Liver (tissue), 9 donors: ENCODE measurements around the gene C14orf180. TPM values are rescaled to one million over a fixed set of nuclear protein-coding genes. Genes with fewer than 3 reads are reported as not detected.

ENCODE experiments used
- DNase-seq: peaks from one replicate; pipeline ENCODE4 v3.0.0-alpha.2; 2017; ENCODE audit warnings: low spot score
- H3K27ac ChIP-seq, 2 donors: one replicate each; pipeline ENCODE4 v1.7.0; 2013; ENCODE audit warnings: inconsistent platforms in 2 of 2, low read length in 2 of 2, control low read depth in 1 of 2, low read depth in 1 of 2, mild to moderate bottlenecking in 1 of 2
- H3K27me3 ChIP-seq, 4 donors: one replicate each; pipeline versions ENCODE4 v1.6.1 to v1.7.0; 2013; ENCODE audit warnings: low read length in 3 of 4, inconsistent platforms in 1 of 4, mild to moderate bottlenecking in 1 of 4, moderate library complexity in 1 of 4; ENCODE audit not compliant: control insufficient read depth in 4 of 4, insufficient read depth in 4 of 4
- H3K36me3 ChIP-seq, 4 donors: one replicate each; pipeline versions ENCODE4 v1.6.1 to v1.7.0; 2013; ENCODE audit warnings: low read length in 3 of 4, mild to moderate bottlenecking in 3 of 4, low read depth in 1 of 4, moderate library complexity in 1 of 4; ENCODE audit not compliant: control insufficient read depth in 4 of 4, insufficient read depth in 3 of 4
- H3K4me1 ChIP-seq, 4 donors: one replicate each; pipeline versions ENCODE4 v1.6.1 to v1.7.0; 2013; ENCODE audit warnings: low read length in 3 of 4, mild to moderate bottlenecking in 3 of 4, moderate library complexity in 1 of 4; ENCODE audit not compliant: control insufficient read depth in 4 of 4, insufficient read depth in 4 of 4
- H3K4me3 ChIP-seq, 3 donors: one replicate each; pipeline versions ENCODE4 v1.6.1 to v1.7.0; 2013; ENCODE audit warnings: low read length in 3 of 3, control low read depth in 1 of 3, low read depth in 1 of 3, mild to moderate bottlenecking in 1 of 3
- H3K9ac ChIP-seq, 2 donors: one replicate each; pipeline ENCODE4 v1.7.0; 2013; ENCODE audit warnings: low read length in 2 of 2, mild to moderate bottlenecking in 2 of 2, moderate library complexity in 2 of 2, control low read depth in 1 of 2, low read depth in 1 of 2
- H3K9me3 ChIP-seq, 4 donors: one replicate each; pipeline versions ENCODE4 v1.6.1 to v1.7.0; 2013; ENCODE audit warnings: low read length in 3 of 4; ENCODE audit not compliant: control insufficient read depth in 4 of 4
- CTCF ChIP-seq: fragments of 150-350 bp; IDR thresholded peaks from 2 replicates; pipeline ENCODE4 v1.5.1; 2017; ENCODE audit warnings: improper control_type of control experiment, low read depth, low read length; ENCODE audit not compliant: missing input control
- EGR1 ChIP-seq, 2 donors: IDR thresholded peaks; 2 replicates each; pipeline ENCODE4 v1.6.1; 2016 to 2018; ENCODE audit warnings: antibody characterized with exemption in 2 of 2, low read depth in 2 of 2
- FOXA1 ChIP-seq: IDR thresholded peaks from 2 replicates; pipeline ENCODE4 v1.6.1; 2016; ENCODE audit warnings: antibody characterized with exemption
- FOXA2 ChIP-seq: IDR thresholded peaks from 2 replicates; pipeline ENCODE4 v1.6.1; 2016; ENCODE audit warnings: antibody characterized with exemption
- HNF4A ChIP-seq, 2 donors: conservative IDR thresholded peaks; 2 replicates each; pipeline ENCODE4 v1.6.1; 2016; ENCODE audit warnings: antibody characterized with exemption in 2 of 2, mild to moderate bottlenecking in 2 of 2
- JUND ChIP-seq, 2 donors: IDR thresholded peaks; 2 replicates each; pipeline ENCODE4 v1.6.1; 2016; ENCODE audit warnings: antibody characterized with exemption in 2 of 2
- MAX ChIP-seq: IDR thresholded peaks from 2 replicates; pipeline ENCODE4 v1.6.1; 2016; ENCODE audit warnings: antibody characterized with exemption
- NR2F2 ChIP-seq: IDR thresholded peaks from 2 replicates; pipeline ENCODE4 v1.6.1; 2016; ENCODE audit warnings: antibody characterized with exemption
- RAD21 ChIP-seq, 2 donors: IDR thresholded peaks; 2 replicates each; pipeline ENCODE4 v1.6.1; 2016; ENCODE audit warnings: antibody characterized with exemption in 2 of 2, mild to moderate bottlenecking in 2 of 2
- RXRA ChIP-seq, 2 donors: IDR thresholded peaks; 2 replicates each; pipeline ENCODE4 v1.6.1; 2017 to 2018; ENCODE audit warnings: antibody characterized with exemption in 2 of 2, mild to moderate bottlenecking in 1 of 2
- SP1 ChIP-seq: IDR thresholded peaks from 2 replicates; pipeline ENCODE4 v1.6.1; 2018; ENCODE audit warnings: antibody characterized with exemption, mild to moderate bottlenecking
- YY1 ChIP-seq: IDR thresholded peaks from 2 replicates; pipeline ENCODE4 v1.6.1; 2016; ENCODE audit warnings: antibody characterized with exemption, mild to moderate bottlenecking
- ZBTB33 ChIP-seq: IDR thresholded peaks from 2 replicates; pipeline ENCODE4 v1.6.1; 2016; ENCODE audit warnings: antibody characterized with exemption
- WGBS: extraction: QIAGEN DNeasy Blood & Tissue Kit; methylation state at CpG from one replicate; pipeline ENCODE4 v1.1.7; 2013; 5-methylcytosine and 5-hydroxymethylcytosine counted together
- polyA plus RNA-seq, 2 donors: library from polyadenylated mRNA; stranded (reverse) in 1 of 2; unstranded in 1 of 2; fragments of 200-250 nt in 1 of 2; fragments of >200 nt in 1 of 2; fragmentation: Nextera tagmentation in 1 of 2; extraction: Ambion mirVana in 1 of 2; gene quantifications; one replicate each; pipeline versions ENCODE4 v1.2.1 to v1.2.3, GENCODE V29; 2013 to 2015
- total RNA-seq, 2 donors: library from RNA; depleted of rRNA; stranded (reverse); fragments of >200 nt; gene quantifications; one replicate each; pipeline ENCODE4 v1.2.3, GENCODE V29; 2014
- donor health status: healthy.
- donor health status: healthy.
- donor health status: healthy.
- donor health status: healthy.
- donor health status: healthy.

Gene C14orf180
- total and polyA plus RNA-seq, 4 donors = 0.09 to 4.0 (median 2.9) TPM

GRCh38 chr14:104552738-104553125 lies 26.8 kb upstream of the C14orf180 start:
- H3K4me1 ChIP-seq = no peaks in the 10 kb centered on the region
- no peak overlapping the region for H3K4me3 ChIP-seq
- 76% methylated on average over 9 of the region's 9 CpGs for WGBS
- H3K27ac ChIP-seq = no peak overlapping the region
- H3K27me3 ChIP-seq = peaks cover 0 to 9% (median 5%) of the 10 kb centered on the region in 4 donors
- DNase-seq = no peak
- H3K9me3 ChIP-seq = no peaks in the 10 kb centered on the region
- H3K36me3 ChIP-seq = no peaks in the 10 kb centered on the region
- TF ChIP-seq FOXA1 (no peak), ZBTB33 (no peak), MAX (no peak), EGR1 (IDR thresholded peaks at IDR 0.05; ENCODE audit: low read depth in 2 of 2) (no peak), JUND (IDR thresholded peaks at IDR 0.05) (no peak), NR2F2 (no peak), HNF4A (conservative IDR thresholded peaks at IDR 0.05) (no peak), CTCF (no peak), FOXA2 (no peak), RAD21 (IDR thresholded peaks at IDR 0.05) (no peak), YY1 (no peak), SP1 (no peak)
- no peak overlapping the region for H3K9ac ChIP-seq

GRCh38 chr14:104553166-104554087 lies 26.1 kb upstream of the C14orf180 start:
- H3K27me3 ChIP-seq = peaks cover 0 to 9% (median 5%) of the 10 kb centered on the region in 4 donors
- H3K27ac ChIP-seq = no peak overlapping the region
- no peak overlapping the region for H3K9ac ChIP-seq
- no peak for TF ChIP-seq RAD21 (IDR thresholded peaks at IDR 0.05)
- no peaks in the 10 kb centered on the region for H3K36me3 ChIP-seq
- 77% methylated on average over 30 of the region's 30 CpGs for WGBS
- H3K4me3 ChIP-seq = no peak overlapping the region
- DNase-seq = no peak
- no peaks in the 10 kb centered on the region for H3K9me3 ChIP-seq
- H3K4me1 ChIP-seq = no peaks in the 10 kb centered on the region

- Histone ChIP-seq H3K27me3 (peaks cover 0 to 9% (median 5%) of the 10 kb centered on the region in 4 donors), H3K9ac (no peak overlapping the region), H3K4me1 (no peaks in the 10 kb centered on the region), H3K27ac (no peak overlapping the region), H3K4me3 (no peak overlapping the region), H3K36me3 (no peaks in the 10 kb centered on the region), H3K9me3 (no peaks in the 10 kb centered on the region)
- DNase-seq = no peak
- WGBS = 77% methylated on average over 12 of the region's 12 CpGs
- TF ChIP-seq EGR1 (IDR thresholded peaks at IDR 0.05; ENCODE audit: low read depth in 2 of 2) (no peak), FOXA2 (no peak), RAD21 (IDR thresholded peaks at IDR 0.05) (no peak), RXRA (IDR thresholded peaks at IDR 0.05) (no peak)
Observed at GRCh38 chr14:104554088-104554607, 25.4 kb upstream of the C14orf180 start.
